GM04504 (cell line): ENCODE data around the gene MEIS1.

Source experiments
- DNase-seq: peaks from one replicate; pipeline ENCODE4 v3.0.0-alpha.2; 2012; ENCODE audit warnings: low read depth

Gene MEIS1

GRCh38 chr2:66431846-66432587 is 2.9 kb upstream of the MEIS1 start:
- no peak for DNase-seq

GRCh38 chr2:66432801-66433694 is 1.9 kb upstream of the MEIS1 start:
- DNase-seq, result peak; percentile 95

- no peak for DNase-seq
Observed at GRCh38 chr2:66433695-66433944, 1.3 kb upstream of the MEIS1 start.

GRCh38 chr2:66433945-66434678 is 813 bp upstream of the MEIS1 start:
- no peak for DNase-seq

GRCh38 chr2:66435549-66435875 is 587 bp downstream of the MEIS1 start:
- no peak for DNase-seq

- DNase-seq, result no peak
Observed at GRCh38 chr2:66435963-66436362, 1.0 kb downstream of the MEIS1 start.

- DNase-seq, result no peak
Observed at GRCh38 chr2:66436581-66437001, 1.7 kb downstream of the MEIS1 start.

- DNase-seq, result no peak
Observed at GRCh38 chr2:66437109-66437690, 2.3 kb downstream of the MEIS1 start.

- no peak for DNase-seq
Observed at GRCh38 chr2:66437691-66438497, 3.0 kb downstream of the MEIS1 start.

- DNase-seq, result no peak
Observed at GRCh38 chr2:66438498-66438833, 3.5 kb downstream of the MEIS1 start.

GRCh38 chr2:66438891-66439811 is 4.2 kb downstream of the MEIS1 start:
- DNase-seq, result no peak

- DNase-seq, result no peak
Observed at GRCh38 chr2:66439812-66440542, 5.1 kb downstream of the MEIS1 start.

- no peak for DNase-seq
Observed at GRCh38 chr2:66440708-66441497, 6.0 kb downstream of the MEIS1 start.

GRCh38 chr2:66441581-66442320 is 6.8 kb downstream of the MEIS1 start:
- no peak for DNase-seq

GRCh38 chr2:66442516-66443185 is 7.7 kb downstream of the MEIS1 start:
- DNase-seq, result no peak

- DNase-seq, result no peak
Observed at GRCh38 chr2:66443186-66443978, 8.5 kb downstream of the MEIS1 start.
